Daoy (cell line): Measurements from ENCODE around the gene SYNPO2. TPM values are rescaled to one million over a fixed set of nuclear protein-coding genes. Genes with fewer than 3 reads are reported as not detected.

Experiments
- DNase-seq: peaks from one replicate; pipeline ENCODE4 v3.0.0-alpha.2; 2015; ENCODE audit warnings: low read depth
- total RNA-seq: library from RNA; depleted of rRNA; stranded (reverse); fragments of >200 nt; shearing (Covaris generic); gene quantifications from 2 replicates; pipeline ENCODE4 v1.2.3, GENCODE V29; 2014

The SYNPO2 gene
- total RNA-seq, 1 experiment from 2014 or later, result 0.11 TPM

- no peak for DNase-seq
Observed at GRCh38 chr4:118935819-118936218, 47.2 kb downstream of the SYNPO2 start.

DNA sequence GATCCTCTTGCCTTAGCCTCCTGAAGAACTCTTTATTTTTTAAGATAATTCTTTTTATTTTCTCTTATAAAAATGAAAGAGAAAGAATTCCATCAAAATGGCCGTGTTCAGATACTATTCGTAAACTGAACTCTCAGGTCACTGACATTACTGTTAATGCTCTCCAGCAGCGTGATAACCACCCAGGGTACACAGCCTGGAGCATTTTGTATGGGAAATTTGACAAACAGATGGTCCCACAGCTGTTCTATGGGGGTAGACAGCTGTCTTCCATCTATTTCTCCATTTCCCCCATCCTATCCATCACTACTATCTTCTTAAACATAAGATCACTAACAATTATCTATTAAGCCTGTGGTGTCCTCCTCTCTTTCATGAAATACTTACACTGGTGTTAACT lies 47.8 kb downstream of the SYNPO2 start:
- no peak for DNase-seq

GRCh38 chr4:118939169-118939783 lies 50.6 kb downstream of the SYNPO2 start:
- no peak for DNase-seq

DNA sequence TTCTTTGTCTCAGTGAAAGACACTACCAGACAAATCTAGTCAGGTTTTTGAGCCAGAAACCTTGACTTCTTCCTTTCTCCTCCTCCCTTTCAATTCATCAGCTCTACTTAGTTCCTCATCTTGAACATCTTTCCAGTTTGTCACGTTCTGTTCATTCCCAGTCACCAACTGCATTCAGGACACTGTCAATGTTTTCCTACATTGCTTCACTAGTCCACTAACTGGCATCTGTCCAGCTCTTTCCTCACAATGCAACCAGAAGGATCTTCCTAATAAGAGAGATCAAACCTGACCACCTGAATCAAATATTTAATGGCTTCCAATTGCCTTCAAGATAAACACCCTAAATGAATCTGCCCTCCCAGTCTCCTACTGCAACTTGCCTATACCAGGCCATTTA lies 52.5 kb downstream of the SYNPO2 start:
- DNase-seq, result no peak

GRCh38 chr4:118941799-118942198 lies 53.1 kb downstream of the SYNPO2 start:
- DNase-seq, result no peak

GRCh38 chr4:118942465-118942864 lies 53.8 kb downstream of the SYNPO2 start:
- DNase-seq, result peak; percentile 29

GRCh38 chr4:118947095-118947494 lies 58.4 kb downstream of the SYNPO2 start:
- DNase-seq, result no peak

DNA sequence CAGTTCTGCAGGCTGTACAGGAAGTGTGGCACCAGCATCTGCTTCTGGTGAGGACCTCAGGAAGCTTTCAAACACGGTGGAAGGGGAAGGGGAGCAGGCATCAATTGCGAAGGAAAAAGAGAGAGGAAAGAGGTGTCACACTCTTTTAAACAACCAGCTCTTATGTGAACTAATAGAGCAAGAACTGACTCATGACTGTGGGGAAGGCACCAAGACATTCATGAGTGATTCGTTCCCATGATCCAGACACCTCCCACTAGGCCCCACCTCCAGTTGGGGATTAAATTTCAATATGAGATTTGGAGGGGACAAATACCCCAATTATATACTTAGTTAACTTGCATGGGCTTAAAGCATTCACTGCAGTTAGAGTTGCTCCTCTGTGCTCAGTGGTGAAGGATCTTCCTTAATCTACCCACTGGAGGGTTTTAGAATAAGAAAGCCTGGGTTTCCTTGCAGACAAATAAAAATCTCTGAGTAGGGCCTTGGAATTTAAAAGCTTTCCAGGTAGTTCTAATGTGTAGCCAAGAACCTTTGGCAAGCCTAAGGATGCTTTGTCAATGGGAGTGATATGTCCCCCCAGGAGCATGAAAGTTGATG lies 60.0 kb downstream of the SYNPO2 start:
- DNase-seq, result no peak

- DNase-seq, result no peak
Observed at GRCh38 chr4:118950224-118950623, 61.6 kb downstream of the SYNPO2 start.

DNA sequence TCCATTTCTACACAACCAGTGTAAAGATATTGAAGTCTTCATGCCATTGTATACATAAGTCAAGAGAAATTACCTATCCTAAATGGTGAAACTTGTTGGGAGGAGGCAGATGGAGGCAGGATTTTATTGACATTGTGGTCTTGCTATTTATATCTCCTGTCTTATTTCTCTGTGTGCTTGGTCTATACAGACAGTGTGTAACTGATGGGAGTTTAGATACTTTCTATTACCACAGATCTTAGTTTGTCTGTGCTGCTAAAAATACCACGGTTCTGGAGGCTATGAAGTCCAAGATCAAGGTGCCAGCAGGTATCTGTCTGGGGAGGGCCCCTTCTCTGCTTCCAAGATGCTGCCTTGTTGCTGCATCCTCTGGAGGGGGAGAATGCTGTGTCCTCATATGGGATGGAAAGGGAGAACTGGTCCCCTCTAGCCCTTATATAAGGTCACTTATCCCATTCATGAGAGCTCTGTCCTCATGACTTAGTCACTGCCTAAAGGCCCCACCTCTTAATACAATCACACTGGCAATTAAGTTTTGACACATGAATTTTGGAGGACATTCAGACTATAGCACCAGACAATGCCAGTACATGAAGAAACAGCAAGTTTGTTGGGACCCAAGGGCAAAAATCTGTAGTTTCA lies 62.4 kb downstream of the SYNPO2 start:
- DNase-seq, result no peak

DNA sequence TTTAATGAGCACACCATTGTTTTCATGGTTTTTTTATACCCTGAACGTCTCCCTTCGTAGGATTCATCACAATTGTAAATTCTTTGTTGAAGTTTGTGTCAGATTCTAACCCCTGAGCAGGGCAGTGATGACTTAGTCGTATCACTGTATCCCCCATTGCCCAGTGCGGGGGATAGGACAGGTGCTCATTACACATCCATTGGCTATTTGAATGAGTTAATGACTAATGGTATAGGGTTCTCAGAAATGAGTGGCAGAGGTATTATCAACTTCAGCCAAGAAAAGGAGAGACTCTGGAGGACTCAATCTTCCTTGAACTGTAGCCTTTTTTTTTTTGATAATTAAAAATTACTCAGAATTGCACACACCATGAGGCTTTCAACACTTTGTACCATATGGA lies 64.6 kb downstream of the SYNPO2 start:
- DNase-seq, result no peak

- no peak for DNase-seq
Observed at GRCh38 chr4:118954246-118954645, 65.6 kb downstream of the SYNPO2 start.

DNA sequence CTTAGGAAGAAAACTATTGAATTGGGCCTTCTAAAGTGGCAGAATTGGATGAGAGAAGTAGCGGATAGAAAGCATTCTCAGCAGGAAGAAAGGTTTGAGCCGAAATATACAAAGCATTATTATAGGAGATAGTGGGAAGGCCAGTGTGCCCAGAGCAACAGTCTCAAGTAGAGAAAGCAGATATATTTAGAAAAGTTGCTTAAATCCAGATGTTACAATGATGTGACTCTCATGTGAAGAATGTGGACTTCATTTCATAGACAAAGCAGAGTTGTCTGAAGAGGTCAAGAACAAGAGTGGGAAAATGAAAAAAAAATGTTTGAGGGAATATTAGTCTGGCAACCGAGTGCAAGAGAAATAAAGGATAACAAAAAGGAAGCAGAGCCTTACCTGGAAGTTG lies 66.9 kb downstream of the SYNPO2 start:
- DNase-seq, result no peak

GRCh38 chr4:118957722-118958445 lies 69.2 kb downstream of the SYNPO2 start:
- DNase-seq, result no peak

DNA sequence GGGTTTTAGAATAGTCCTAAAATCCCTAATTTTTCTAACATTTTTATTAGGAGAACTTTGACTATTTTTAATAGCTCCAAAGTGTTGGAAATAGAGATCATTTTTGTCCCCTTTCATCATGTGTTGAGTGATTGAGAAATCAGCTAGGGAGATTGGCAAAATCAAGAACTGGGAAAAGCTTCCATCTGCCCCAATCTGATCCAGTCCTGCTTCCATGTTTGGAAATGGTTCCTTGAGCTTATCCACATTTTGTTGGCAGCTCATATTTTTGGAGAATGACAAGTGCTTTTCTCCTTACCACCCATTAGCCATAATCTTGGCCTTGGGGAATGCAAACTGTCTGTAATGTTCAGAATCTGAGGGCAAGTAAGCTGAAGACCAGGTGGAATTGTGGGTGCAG lies 73.9 kb downstream of the SYNPO2 start:
- DNase-seq, result no peak

DNA sequence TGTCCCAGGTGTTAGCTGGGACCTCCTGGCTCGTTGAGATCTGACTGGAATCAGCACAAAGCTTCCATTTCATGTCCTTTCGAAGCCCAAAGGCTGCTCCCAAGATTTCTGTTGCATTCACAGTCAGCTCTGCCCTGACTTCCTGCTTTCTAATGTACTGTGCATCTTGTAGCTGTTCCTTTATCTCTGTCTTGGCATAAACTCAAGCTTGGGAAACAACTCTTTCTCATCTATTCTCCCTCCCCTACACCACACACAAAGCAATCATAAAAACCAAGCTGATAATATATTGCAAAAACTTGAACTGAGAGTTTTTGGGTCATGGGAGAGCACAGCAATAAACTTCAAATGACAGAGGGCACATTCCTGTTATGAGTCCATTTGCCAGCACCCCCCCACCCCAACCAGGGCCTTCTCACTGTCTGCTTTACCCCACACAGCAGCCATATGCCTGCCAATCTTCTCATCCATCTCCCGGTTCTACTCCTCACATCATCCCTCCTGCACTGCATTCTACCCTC lies 76.3 kb downstream of the SYNPO2 start:
- DNase-seq, result no peak

DNA sequence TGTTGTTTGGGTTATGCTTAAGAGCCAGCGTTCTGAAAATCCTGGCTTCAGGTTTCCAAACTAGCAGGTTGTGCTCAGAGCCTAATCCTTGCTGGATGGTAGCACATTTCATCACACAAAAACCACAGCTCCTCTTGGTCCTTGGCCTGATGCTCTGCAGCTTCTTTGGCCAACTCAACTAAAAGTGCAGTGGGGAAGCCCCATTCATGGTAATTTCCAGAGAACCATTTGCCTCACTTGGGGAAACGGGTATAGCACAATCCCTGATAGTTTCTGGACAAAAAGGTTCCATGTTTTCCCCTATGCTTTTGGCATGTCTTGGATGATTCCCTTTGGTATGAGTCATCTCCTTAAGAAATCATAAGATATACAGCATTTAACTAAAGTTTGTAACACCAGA lies 78.7 kb downstream of the SYNPO2 start:
- DNase-seq, result no peak

GRCh38 chr4:118968005-118968404 lies 79.4 kb downstream of the SYNPO2 start:
- peak; percentile 54 for DNase-seq

GRCh38 chr4:118968813-118969212 lies 80.2 kb downstream of the SYNPO2 start:
- DNase-seq, result no peak

DNA sequence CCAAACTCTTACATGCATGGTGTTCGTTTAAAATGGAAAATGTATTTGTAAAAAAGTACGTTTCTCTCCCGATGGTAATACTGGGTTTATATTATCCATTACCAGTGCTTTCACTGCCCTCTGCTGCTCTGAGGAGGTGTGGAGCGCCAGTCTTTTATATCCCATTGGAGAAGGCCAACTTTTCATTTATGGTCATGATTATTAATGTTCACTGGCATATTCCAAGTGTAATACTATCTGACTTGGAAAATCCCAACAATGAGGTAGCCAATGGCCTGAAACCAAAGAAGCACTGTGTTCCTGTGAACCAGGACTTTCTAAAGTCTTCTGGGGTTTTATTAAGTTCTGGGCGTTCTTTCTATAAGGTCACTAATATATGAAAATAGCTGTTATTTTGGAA lies 80.7 kb downstream of the SYNPO2 start:
- peak; percentile 38 for DNase-seq

GRCh38 chr4:118972167-118972566 lies 83.5 kb downstream of the SYNPO2 start:
- no peak for DNase-seq

DNA sequence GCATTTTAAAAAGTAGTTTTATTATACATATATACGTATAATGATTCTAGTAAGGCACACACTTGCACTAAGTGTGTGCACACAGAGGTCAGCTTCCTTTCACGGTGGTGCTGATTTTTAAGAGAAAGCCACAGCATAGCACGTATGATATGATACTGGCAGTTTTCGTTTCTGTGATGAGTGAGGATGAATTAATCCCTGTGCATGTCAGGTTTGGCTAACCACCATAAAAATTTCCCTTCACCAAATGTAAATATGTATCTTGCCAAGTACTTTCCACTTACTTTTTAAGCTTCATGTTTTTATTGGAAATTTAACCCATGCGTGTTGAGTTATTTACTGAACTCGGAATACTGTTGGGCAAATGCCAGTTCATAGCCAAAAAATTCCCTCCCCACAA lies 84.6 kb downstream of the SYNPO2 start:
- DNase-seq, result peak; percentile 3

DNA sequence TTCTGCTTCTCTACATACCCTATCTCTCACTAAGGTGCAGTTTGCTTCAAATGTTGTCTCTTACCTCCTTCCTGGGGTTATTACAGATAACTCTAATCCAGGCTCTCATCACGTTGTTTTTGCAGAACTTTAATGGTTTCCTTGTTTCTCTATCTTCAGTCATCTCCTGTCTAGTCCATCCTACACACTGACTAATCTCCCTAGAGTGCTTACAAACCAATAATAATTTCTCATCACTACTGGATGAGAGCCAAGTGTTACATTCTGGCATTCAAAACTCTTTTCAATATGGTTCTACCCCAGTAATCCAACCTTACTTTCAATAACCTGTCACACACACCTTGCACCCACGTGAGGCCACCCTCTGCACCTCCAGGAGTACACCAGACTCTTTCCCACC lies 86.1 kb downstream of the SYNPO2 start:
- peak; percentile 3 for DNase-seq
